Body of pancreas (tissue), 4 donors: ENCODE measurements around the gene CNTNAP1.

Experiments used
- CTCF ChIP-seq, 7 experiments: fragments of 450-650 bp in 4 of 7; fragments of 200-600 bp in 3 of 7; sonication (generic) in 3 of 7; IDR thresholded peaks; one replicate each; pipeline ENCODE4 v1.5.1; 2016 to 2019; ENCODE audit warnings: antibody characterized with exemption in 7 of 7
- POLR2A ChIP-seq, 3 donors: fragments of 450-650 bp; IDR thresholded peaks; one replicate each; pipeline ENCODE4 v1.6.1; 2016; ENCODE audit warnings: antibody characterized with exemption in 3 of 3, mild to moderate bottlenecking in 2 of 3

- TF ChIP-seq CTCF (IDR thresholded peaks at IDR 0.05) = no peak
- no peak for TF ChIP-seq POLR2A (IDR thresholded peaks at IDR 0.05)
Observed at GRCh38 chr17:42678951-42679491, 3.3 kb upstream of the CNTNAP1 start.
